Body of pancreas (tissue), 4 donors: Measurements from ENCODE around the gene MPL.

Experiments used
- CTCF ChIP-seq, 7 experiments: fragments of 450-650 bp in 4 of 7; fragments of 200-600 bp in 3 of 7; sonication (generic) in 3 of 7; IDR thresholded peaks; one replicate each; pipeline ENCODE4 v1.5.1; 2016 to 2019; ENCODE audit warnings: antibody characterized with exemption in 7 of 7
- POLR2A ChIP-seq, 3 donors: fragments of 450-650 bp; IDR thresholded peaks; one replicate each; pipeline ENCODE4 v1.6.1; 2016; ENCODE audit warnings: antibody characterized with exemption in 3 of 3, mild to moderate bottlenecking in 2 of 3

GRCh38 chr1:43396059-43396458 lies 58.4 kb downstream of the MPL start:
- TF ChIP-seq POLR2A (IDR thresholded peaks at IDR 0.05) = no peak
- no peak for TF ChIP-seq CTCF (IDR thresholded peaks at IDR 0.05)
